B cell (primary cell): ENCODE data around the gene KCNQ5. TPM values are rescaled to one million over a fixed set of nuclear protein-coding genes. Genes with fewer than 3 reads are reported as not detected.

Source experiments
- ATAC-seq: fragments of 200-7000 bp; cut with Tn5 transposase; one replicate; pipeline ENCODE4 v1.10.0; 2021; ENCODE audit warnings: low read depth, mild to moderate bottlenecking, moderate number of reproducible peaks, moderate library complexity
- CTCF ChIA-PET: fragments of 350-600 bp; sonication (Branson Sonifier 250); formaldehyde crosslinking; loops from one replicate; lab custom pipeline; 2021; ENCODE audit warnings: antibody characterized with exemption, inconsistent platforms; lab: Charles Lee
- POLR2A ChIA-PET: fragments of 350-600 bp; sonication (Branson Sonifier 250); formaldehyde crosslinking; loops from one replicate; lab custom pipeline; 2021; ENCODE audit warnings: antibody characterized with exemption; lab: Charles Lee
- DNase-seq: peaks from one replicate; pipeline ENCODE4 v3.0.0; 2013
- H2AFZ ChIP-seq: 2 replicates; pipeline ENCODE4 v1.6.1; 2012; ENCODE audit warnings: mild to moderate bottlenecking, low read depth, low read length; ENCODE audit not compliant: insufficient read depth, poor library complexity, severe bottlenecking
- H3K27ac ChIP-seq, 2 donors: 1 replicate in 1 of 2; 2 replicates in 1 of 2; pipeline ENCODE4 v1.5.1; 2012 to 2013; ENCODE audit warnings: low read length in 2 of 2, mild to moderate bottlenecking in 2 of 2, moderate library complexity in 1 of 2
- H3K27me3 ChIP-seq, 4 experiments: fragments of 200-600 bp in 1 of 4; sonication (generic) in 1 of 4; replicated peaks in 1 of 4; 1 replicate in 2 of 4; 2 replicates in 2 of 4; pipeline versions ENCODE4 v1.6.1 to v1.7.0; 2013 to 2016; ENCODE audit warnings: low read length in 3 of 4, mild to moderate bottlenecking in 2 of 4, mixed read lengths in 1 of 4, moderate library complexity in 1 of 4; ENCODE audit not compliant: insufficient read depth in 4 of 4, control insufficient read depth in 3 of 4; ENCODE audit errors: control extremely low read depth in 1 of 4
- H3K36me3 ChIP-seq, 2 experiments: replicated peaks in 1 of 2; 1 replicate in 1 of 2; 2 replicates in 1 of 2; pipeline versions ENCODE4 v1.6.1 to v1.7.1; 2013; ENCODE audit warnings: low read length in 1 of 2; ENCODE audit not compliant: insufficient read depth in 2 of 2, control insufficient read depth in 1 of 2; ENCODE audit errors: control extremely low read depth in 1 of 2, extremely low read depth in 1 of 2
- H3K4me1 ChIP-seq, 2 donors: fragments of 200-600 bp in 1 of 2; sonication (generic) in 1 of 2; 1 replicate in 1 of 2; 2 replicates in 1 of 2; pipeline versions ENCODE4 v1.5.1 to v1.6.1; 2013 to 2017; ENCODE audit warnings: low read length in 2 of 2; ENCODE audit not compliant: control insufficient read depth in 2 of 2, insufficient read depth in 2 of 2
- H3K4me2 ChIP-seq: replicated peaks from 2 replicates; pipeline ENCODE3; 2012; ENCODE audit warnings: mild to moderate bottlenecking, low read depth, low read length; ENCODE audit not compliant: poor library complexity, severe bottlenecking
- H3K4me3 ChIP-seq, 5 experiments: fragments of 200-600 bp in 1 of 5; sonication (generic) in 1 of 5; 1 replicate in 3 of 5; 2 replicates in 2 of 5; pipeline versions ENCODE4 v1.5.1 to v1.7.0; 2011 to 2016; ENCODE audit warnings: low read length in 4 of 5, mild to moderate bottlenecking in 4 of 5, low read depth in 2 of 5, control low read depth in 1 of 5, moderate library complexity in 1 of 5; ENCODE audit not compliant: insufficient read depth in 1 of 5; ENCODE audit errors: control extremely low read depth in 1 of 5, extremely low read depth in 1 of 5
- H3K79me2 ChIP-seq: fragments of 200-600 bp; sonication (generic); one replicate; pipeline ENCODE4 v1.6.0; 2016; ENCODE audit warnings: low read length; ENCODE audit not compliant: control insufficient read depth, insufficient read depth
- H3K9ac ChIP-seq: fragments of 200-600 bp; sonication (generic); 2 replicates; pipeline ENCODE4 v1.6.1; 2017; ENCODE audit warnings: mild to moderate bottlenecking, low read length, moderate library complexity
- H3K9me3 ChIP-seq, 3 donors: one replicate each; pipeline versions ENCODE4 v1.6.1 to v1.7.1; 2013; ENCODE audit warnings: low read length in 2 of 3; ENCODE audit not compliant: control insufficient read depth in 2 of 3, insufficient read depth in 1 of 3; ENCODE audit errors: control extremely low read depth in 1 of 3
- H4K20me1 ChIP-seq: 2 replicates; pipeline ENCODE4 v1.6.0; 2012; ENCODE audit warnings: mild to moderate bottlenecking, low read length; ENCODE audit not compliant: insufficient read depth, control insufficient read depth, poor library complexity, severe bottlenecking
- H3K27ac Mint-ChIP-seq: one replicate; pipeline ENCODE4 v1.8.0; 2021; ENCODE audit warnings: mixed read lengths
- H3K27me3 Mint-ChIP-seq: one replicate; pipeline ENCODE4 v1.8.0; 2021; ENCODE audit warnings: mixed read lengths
- H3K4me1 Mint-ChIP-seq: one replicate; pipeline ENCODE4 v1.8.0; 2021; ENCODE audit warnings: mixed read lengths
- H3K4me3 Mint-ChIP-seq: one replicate; pipeline ENCODE4 v1.8.0; 2021; ENCODE audit warnings: mixed read lengths
- H3K9me3 Mint-ChIP-seq: one replicate; pipeline ENCODE4 v1.8.0; 2022; ENCODE audit warnings: mixed read lengths; ENCODE audit not compliant: insufficient read depth
- CTCF ChIP-seq: fragments of 200-600 bp; IDR thresholded peaks from one replicate; pipeline ENCODE4 v1.8.0; 2022; ENCODE audit warnings: antibody characterized with exemption, mild to moderate bottlenecking
- EZH2 ChIP-seq: IDR thresholded peaks from 2 replicates; pipeline ENCODE4 v1.6.1; 2012; ENCODE audit warnings: borderline replicate concordance, low read depth, mild to moderate bottlenecking, moderate library complexity, low read length; ENCODE audit not compliant: insufficient read depth, poor library complexity, severe bottlenecking
- WGBS: methylation state at CpG from one replicate; pipeline ENCODE4 v1.1.5; 2013; ENCODE audit warnings: missing lambda C conversion rate; ENCODE audit not compliant: insufficient coverage; 5-methylcytosine and 5-hydroxymethylcytosine counted together
- intact Hi-C: fragments of 100-400 bp; cut with micrococcal nuclease; formaldehyde crosslinking; loops from one replicate; pipeline ENCODE4 v1.10.0; 2022
- polyA plus RNA-seq: library from polyadenylated mRNA; depleted of rRNA; stranded (reverse); fragments of >200 nt; gene quantifications from 2 replicates; pipeline ENCODE4 v1.2.3, GENCODE V29; 2012
- total RNA-seq, 2 donors: library from RNA; stranded (reverse); fragments of 120-200 nt in 1 of 2; gene quantifications; 1 replicate in 1 of 2; 2 replicates in 1 of 2; pipeline versions ENCODE4 v1.2.3 to v1.2.4, GENCODE V29; 2013 to 2022

The KCNQ5 gene
- total and polyA plus RNA-seq, 2 donors (not counting 1 experiment from before 2014, with no cell fraction given): 2.3 to 9.4 TPM

GRCh38 chr6:72963946-72964345 lies 342.1 kb downstream of the KCNQ5 start:
- Histone ChIP-seq H3K9ac (no peak overlapping the region), H3K27ac (no peak overlapping the region), H3K9me3 (no peaks in the 10 kb centered on the region), H3K4me2 (no peak overlapping the region), H3K4me1 (no peaks in the 10 kb centered on the region), H3K4me3 (no peak overlapping the region), H4K20me1 (no peaks in the 10 kb centered on the region), H2AFZ (no peak overlapping the region), H3K27me3 (no peaks in the 10 kb centered on the region), H3K79me2 (no peaks in the 10 kb centered on the region), H3K36me3 (no peaks in the 10 kb centered on the region)
- no peaks in the 10 kb centered on the region for H3K9me3 Mint-ChIP-seq
- no peak for DNase-seq
- ChIA-PET POLR2A (no interaction called here), CTCF (no interaction called here)
- TF ChIP-seq CTCF (no peak), EZH2 (no peak)
- H3K4me3 Mint-ChIP-seq: no peak overlapping the region
- H3K27me3 Mint-ChIP-seq: no peaks in the 10 kb centered on the region
- ATAC-seq: no peak
- intact Hi-C loops: no loop called here
- no peak overlapping the region for H3K27ac Mint-ChIP-seq
- no CpG with 5 or more reads among the region's 2 CpGs for WGBS
- no peaks in the 10 kb centered on the region for H3K4me1 Mint-ChIP-seq

- no peaks in the 10 kb centered on the region for H3K9me3 ChIP-seq
- H3K79me2 ChIP-seq: no peaks in the 10 kb centered on the region
- no peaks in the 10 kb centered on the region for H3K27me3 Mint-ChIP-seq
- no peak for ATAC-seq
- H3K9me3 Mint-ChIP-seq: no peaks in the 10 kb centered on the region
- no peak overlapping the region for H3K4me3 ChIP-seq
- no peak overlapping the region for H3K4me2 ChIP-seq
- no peak overlapping the region for H3K27ac ChIP-seq
- H3K9ac ChIP-seq: no peak overlapping the region
- intact Hi-C loops: no loop called here
- H3K4me3 Mint-ChIP-seq: no peak overlapping the region
- CTCF ChIA-PET: no interaction called here
- POLR2A ChIA-PET: no interaction called here
- no peak overlapping the region for H3K27ac Mint-ChIP-seq
- DNase-seq: no peak
- H3K4me1 Mint-ChIP-seq: no peaks in the 10 kb centered on the region
- TF ChIP-seq CTCF (no peak), EZH2 (no peak)
- H2AFZ ChIP-seq: no peak overlapping the region
- no peaks in the 10 kb centered on the region for H3K36me3 ChIP-seq
- no CpG with 5 or more reads among the region's 1 CpG for WGBS
- H3K4me1 ChIP-seq: no peaks in the 10 kb centered on the region
- H4K20me1 ChIP-seq: no peaks in the 10 kb centered on the region
- H3K27me3 ChIP-seq: no peaks in the 10 kb centered on the region
These were observed 344.9 kb downstream of the KCNQ5 start for GRCh38 chr6:72966628-72967280.
